HG02943 (cell line): Measurements from ENCODE around the gene SART1.

Source experiments
- ATAC-seq: cut with Tn5 transposase; IDR thresholded peaks from one replicate; pipeline ENCODE4 v1.9.1; 2021; ENCODE audit warnings: mild to moderate bottlenecking, low read depth, moderate library complexity; ENCODE audit not compliant: unreplicated experiment

Gene SART1

GRCh38 chr11:65962141-65962564, 619 bp downstream of the SART1 start:
- no peak for ATAC-seq

- ATAC-seq: no peak
These were observed 3.4 kb downstream of the SART1 start for GRCh38 chr11:65964906-65965305.

- no peak for ATAC-seq
These were observed 4.6 kb downstream of the SART1 start for GRCh38 chr11:65965986-65966762.

- no peak for ATAC-seq
These were observed 5.9 kb downstream of the SART1 start for GRCh38 chr11:65967329-65967934.

- no peak for ATAC-seq
These were observed 7.3 kb downstream of the SART1 start for GRCh38 chr11:65968600-65969482.

- no peak for ATAC-seq
These were observed 10.6 kb downstream of the SART1 start for GRCh38 chr11:65972116-65972515.

- no peak for ATAC-seq
These were observed 12.0 kb downstream of the SART1 start for GRCh38 chr11:65973439-65974110.

- no peak for ATAC-seq
These were observed 14.2 kb downstream of the SART1 start for GRCh38 chr11:65975771-65976170.

GRCh38 chr11:65976216-65977176, 15.0 kb downstream of the SART1 start:
- no peak for ATAC-seq

GRCh38 chr11:65977621-65978390, 16.3 kb downstream of the SART1 start:
- ATAC-seq: no peak

- no peak for ATAC-seq
These were observed 17.1 kb downstream of the SART1 start for GRCh38 chr11:65978391-65979238.

GRCh38 chr11:65979261-65979759, 17.8 kb downstream of the SART1 start:
- no peak for ATAC-seq

- no peak for ATAC-seq
These were observed 19.7 kb downstream of the SART1 start for GRCh38 chr11:65981101-65981740.

- ATAC-seq: no peak
These were observed 20.7 kb downstream of the SART1 start for GRCh38 chr11:65981972-65982823.

GRCh38 chr11:65982824-65983588, 21.5 kb downstream of the SART1 start:
- ATAC-seq: no peak

- no peak for ATAC-seq
These were observed 22.1 kb downstream of the SART1 start for GRCh38 chr11:65983589-65983987.
